HuH-7.5 (cell line): ENCODE measurements around the gene CD40.

Experiments
- DNase-seq: peaks from one replicate; pipeline ENCODE4 v3.0.0; 2011; ENCODE audit warnings: low spot score

Gene CD40

DNA sequence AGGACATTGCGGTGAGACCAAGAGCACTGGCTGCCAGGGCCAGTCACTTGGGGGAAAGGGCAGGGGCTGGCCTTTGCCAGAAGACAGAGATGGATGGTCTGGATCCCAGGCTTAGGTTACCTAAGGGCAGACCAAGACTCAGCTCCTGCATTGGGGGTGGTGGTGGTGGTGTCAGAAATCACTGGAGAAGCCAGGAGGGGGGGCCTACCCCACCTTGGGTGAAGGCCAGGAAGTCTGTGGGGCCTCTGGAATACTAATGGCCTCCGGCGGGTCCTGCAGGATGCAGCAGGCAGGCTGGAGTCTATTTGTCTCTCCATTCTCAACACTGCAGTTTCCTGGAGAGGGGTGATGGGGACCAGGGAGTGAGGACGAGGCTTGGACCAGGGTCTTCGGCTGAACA lies 32.8 kb downstream of the CD40 start:
- DNase-seq = no peak

DNA sequence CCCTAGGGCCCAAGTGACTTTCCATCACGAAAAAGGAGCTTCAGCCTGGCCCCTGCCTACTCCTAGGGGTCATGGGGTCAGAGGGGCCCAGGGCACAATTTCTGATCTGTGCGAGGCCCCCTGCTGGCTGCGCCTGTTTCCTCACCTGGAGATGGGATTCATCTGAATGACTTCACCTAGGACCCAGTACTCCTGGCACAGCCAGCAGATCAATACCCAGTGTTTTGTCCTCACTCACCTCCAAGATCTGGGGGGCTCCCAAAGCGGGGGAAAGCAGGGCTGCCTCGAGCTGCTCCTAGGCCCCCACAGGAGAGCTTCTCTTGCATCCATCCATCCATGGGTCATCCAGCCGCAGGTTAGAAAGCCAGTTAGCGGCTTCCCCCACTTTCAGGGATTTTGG lies 33.8 kb downstream of the CD40 start:
- peak; percentile 71 for DNase-seq

DNA sequence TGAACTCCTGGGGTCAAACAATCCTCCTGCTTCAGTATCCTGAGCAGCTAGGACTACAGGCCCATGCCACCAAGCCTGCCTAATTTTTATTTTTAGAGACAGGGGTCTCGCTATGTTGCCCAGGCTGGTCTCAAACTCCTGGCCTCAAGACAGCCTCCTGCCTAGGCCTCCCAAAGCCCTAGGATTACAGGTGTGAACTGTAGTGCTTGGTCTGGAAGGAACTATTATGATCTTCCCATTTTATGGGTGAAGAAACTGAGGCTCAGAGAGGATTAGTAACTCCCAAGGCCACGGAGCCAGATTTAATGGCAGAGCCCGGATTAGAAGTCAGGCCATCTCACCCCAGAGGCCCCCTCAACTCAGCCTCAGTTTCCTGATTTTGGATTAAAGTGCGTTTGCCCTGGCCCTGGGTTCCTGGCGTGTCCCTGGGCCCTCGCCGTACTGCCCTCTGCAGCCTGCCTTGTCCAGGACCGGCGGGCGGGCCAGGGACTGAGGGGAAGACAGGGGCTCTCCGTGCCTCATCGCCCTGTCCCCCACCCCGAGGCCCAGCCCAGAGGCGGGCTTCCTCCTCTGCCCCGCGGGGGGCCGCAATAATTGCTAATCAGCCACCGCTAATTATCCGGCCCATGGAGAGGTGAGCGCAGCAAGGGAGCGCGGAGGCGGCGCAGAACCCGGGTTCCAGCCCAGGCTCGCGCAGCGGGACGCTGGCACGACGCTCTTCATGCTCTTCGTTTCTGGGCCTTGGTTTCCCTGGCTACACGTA lies 34.9 kb downstream of the CD40 start:
- DNase-seq = no peak

DNA sequence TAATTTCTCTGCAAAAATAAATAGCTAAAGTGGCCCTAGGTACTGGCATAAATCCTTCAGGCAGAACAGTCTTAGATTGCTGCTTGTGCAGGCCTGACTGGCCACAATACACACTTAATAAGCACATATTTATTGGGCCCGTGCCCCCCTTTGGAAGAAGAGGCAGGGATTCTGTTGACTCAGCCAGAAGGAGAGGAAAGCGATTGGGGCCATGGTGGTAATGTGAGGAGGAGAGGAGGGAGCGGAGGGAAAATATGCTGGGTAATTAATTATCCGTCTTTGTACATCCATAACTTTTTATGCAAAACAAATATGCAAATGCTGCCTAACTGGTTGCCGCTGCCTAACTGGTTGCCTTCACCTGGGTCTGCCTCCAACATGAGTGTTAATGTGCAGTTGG lies 36.2 kb downstream of the CD40 start:
- DNase-seq = no peak

DNA sequence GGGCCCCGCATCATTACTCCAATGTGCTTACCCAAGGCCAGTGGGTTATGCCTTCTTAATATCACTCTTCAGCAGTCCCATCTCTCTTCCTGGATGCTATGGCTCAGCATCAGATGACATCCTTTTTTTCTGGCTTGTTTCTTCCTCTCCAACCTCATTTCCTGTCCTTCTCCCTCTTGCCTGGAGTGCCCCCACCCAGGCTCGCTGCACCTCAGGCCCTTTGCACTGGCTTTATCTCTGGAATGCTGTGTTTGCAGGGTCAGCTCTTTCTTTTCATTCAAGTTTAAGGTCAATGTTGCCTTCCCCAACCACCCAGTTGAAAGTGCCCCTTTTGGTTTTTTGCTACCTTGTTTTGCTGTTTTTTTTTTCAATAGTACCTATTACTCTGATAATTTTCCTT lies 36.7 kb downstream of the CD40 start:
- DNase-seq = no peak

DNA sequence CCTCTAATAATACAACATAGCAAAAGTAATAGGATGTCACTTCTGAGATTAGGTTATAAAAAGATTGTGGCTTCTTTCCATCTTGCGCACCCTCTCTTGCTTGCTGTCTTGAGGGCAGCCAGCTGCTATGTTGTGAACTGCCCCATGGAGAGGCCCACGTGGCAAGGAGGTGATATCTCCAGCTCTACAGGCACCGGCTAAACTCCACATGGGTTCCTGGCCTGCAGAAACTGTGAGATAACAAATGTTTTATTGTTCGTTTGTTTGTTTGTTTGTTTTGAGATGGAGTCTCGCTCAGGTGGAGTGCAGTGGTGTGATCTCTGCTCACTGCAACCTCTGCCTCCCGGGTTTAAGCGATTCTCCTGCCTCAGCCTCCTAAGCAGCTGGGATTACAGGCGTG lies 38.0 kb downstream of the CD40 start:
- DNase-seq = no peak

DNA sequence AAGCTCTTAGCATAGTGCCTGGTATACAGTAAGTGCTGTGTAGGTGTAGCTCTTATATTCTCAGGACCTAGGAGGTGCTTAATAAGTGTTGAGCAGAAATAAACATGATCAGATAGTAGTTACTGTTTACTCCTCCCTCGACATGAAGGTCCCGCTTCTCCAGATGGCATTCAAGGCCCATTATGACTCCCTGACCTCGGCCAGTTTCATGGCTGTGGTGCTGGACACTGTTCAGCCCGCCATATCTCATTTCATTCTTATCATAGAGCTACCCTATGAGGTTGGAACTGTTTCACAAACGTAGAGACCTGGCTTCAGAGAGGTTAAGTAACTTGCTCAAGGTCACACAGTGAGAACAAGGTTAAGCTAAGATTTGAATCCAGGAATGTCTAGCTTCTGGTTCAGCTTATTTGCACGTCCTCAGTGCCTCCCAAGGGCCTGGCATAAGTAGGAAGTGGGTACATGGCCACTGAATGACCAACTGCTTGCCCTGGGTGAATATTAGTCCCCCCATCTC lies 39.0 kb downstream of the CD40 start:
- DNase-seq = no peak

DNA sequence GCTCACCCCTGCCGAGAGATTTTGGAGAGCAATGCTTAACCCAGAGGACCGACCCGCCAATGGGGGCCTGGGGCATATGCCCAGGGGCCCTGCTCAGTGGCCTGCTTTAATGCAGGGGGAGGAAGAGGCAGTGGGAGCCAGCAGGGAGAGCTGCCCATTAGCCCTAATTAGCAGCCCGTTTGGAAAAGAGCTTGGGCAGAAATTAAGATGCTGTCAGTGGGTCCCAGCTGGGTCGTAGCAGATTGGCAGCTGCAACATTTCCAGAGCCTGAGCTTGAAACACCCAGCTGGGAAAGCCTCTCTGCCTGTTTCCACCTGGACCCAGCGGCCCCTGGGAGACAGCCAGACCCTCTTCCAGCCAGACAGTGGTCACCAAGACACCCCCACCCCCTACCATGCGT lies 39.5 kb downstream of the CD40 start:
- DNase-seq = no peak

DNA sequence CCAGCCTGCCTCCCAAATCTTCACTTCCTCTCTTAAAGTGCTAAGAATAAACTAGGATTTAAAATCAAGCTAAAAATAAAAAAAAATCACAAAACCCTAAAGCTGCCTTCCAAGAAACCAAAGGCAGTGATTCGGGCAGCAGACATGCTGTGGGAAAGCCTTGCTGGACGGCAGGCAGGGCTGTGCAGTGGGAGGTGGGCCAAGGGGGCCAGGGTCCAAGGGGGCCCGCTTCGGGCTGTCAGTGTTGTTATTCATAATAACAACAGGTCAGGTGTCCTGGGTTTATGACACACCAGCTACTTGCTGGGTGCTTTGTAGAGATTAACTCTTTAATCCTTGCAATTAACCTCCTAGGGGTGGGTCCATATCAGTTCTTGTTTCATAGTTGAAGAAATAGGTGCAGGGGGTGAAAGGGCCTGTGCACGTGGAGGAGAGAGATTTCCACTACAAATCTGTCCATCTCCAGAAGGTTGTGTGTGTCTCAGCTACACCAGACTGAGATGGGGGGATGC lies 40.4 kb downstream of the CD40 start:
- no peak for DNase-seq

DNA sequence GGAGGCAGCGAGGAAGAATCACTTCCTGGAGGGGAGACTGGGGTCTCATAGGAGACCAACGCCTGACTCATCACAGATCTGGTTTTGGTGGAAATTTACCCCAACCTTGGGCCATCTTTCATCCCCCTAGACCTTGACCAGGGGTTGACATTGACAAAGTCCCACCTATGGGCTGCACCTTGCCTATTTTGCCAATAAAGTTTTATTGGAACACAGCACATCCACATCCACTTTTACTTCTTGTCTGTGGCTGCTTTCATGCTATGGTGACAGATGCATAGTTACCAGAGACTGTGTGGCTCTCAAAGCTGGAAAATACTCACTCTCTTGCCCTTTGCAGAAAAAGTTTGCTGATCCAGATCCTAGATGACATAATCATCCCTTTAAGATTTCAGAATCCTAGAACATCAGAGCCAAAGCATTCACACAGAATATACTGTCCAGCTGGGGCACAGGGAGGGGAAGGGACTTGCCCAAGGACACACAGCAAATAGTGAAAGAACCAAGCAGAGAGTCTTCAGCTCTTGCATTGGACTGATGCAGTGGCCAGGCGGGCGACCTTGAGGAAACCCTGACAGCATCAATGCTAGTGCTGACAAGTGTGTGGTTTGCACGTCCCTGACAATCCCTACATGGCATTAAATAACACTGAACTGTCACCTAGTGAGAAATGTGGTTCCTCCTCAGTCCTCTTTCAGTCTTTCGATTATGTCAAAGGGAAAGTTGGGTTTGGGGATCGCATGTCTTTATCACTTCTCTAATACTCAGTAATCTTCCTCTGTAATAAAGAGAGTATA lies 41.2 kb downstream of the CD40 start:
- DNase-seq = no peak

DNA sequence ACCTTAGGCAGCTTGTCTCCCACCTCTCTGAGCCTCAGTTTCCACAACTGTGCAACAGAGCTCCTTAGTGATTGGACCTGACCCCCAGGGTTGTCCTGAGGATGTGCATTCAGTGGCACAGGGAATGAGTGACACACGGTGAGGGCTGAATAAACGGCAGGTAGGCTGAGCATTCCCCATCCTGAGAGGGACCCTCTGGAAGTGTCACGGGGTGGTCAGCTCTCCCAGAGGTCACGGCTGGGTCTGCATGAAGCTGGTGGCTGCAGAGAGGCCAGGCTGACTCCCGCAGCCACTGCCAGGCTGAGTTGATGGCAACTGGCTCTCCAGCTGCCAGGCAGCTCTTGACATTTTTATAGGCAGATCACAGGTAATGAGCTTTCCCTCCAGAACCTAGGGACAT lies 42.5 kb downstream of the CD40 start:
- no peak for DNase-seq

DNA sequence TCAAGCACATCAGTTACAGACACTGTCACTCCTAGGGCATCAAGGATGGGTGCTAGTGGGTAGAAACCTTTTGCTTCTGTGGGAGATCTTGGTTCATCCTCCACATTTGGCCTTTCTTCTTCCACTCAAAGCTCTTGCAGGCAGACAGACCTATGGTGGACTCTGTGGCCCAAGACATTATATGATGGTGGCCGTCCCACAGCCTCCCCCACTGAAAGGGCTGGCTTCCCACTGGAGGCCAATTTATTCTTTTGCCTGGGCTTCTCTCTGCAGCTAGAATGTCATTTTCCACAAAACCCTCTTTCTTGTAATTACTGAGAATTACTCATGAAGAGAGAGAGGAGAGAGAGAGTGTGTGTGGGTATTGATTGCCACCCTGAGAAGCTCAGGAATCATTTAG lies 43.8 kb downstream of the CD40 start:
- DNase-seq = no peak

DNA sequence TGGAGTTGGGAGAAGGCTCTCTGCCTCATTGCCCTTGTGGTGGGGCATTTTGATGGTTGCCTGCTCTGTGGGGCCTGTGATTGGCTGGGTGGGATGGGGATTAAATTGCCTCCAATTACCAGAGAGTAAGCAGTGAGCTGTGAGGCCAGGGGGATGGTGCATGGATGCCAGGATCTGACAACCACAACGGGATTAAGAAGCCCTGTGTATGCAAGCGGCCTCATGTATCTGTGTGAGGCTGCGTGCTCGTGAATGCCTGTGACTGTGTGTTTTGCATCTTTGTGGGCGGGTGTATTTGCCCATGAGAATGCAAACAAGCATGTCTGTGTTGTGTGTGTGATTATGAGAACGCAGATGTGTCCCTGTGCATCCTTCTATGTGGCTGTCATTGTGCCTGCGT lies 46.1 kb downstream of the CD40 start:
- no peak for DNase-seq

DNA sequence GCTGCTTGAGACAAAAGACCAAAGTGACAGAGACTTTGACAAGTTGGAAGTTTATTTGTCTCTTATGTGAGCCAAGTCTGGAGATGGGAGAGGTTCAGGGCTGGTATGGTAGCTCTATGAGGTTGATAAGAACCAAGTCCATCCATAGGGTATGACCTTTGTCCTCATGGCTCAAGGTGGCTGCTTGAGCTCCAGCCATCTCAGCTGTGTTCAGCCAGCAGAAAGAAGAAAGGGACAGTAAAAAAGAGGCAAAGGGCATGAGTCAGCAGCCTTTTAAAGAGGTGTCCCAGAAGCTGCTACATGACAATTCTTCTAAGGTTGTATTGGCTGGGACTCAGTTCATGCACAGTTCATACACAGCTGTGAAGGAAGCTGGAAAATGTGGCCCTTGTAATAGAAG lies 49.0 kb downstream of the CD40 start:
- no peak for DNase-seq

DNA sequence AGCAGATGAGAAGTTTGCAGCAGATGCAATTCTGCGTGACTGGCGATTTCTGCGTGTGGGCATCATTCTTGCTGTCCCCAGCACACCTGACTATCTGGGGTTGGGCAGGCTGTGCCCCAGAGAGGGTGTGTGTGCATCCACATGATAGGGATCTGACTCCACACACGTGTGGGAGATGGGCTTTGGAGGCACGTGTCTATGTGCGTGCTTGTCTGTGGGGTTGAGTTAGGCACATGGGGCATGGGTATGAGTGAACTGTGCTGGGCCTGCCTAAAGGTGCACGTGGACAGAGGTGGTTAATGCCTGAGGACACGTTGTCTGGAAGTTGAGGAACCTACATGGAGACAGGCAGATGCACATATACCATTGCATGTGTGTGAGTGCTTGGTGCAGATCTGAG lies 50.3 kb downstream of the CD40 start:
- DNase-seq = no peak

DNA sequence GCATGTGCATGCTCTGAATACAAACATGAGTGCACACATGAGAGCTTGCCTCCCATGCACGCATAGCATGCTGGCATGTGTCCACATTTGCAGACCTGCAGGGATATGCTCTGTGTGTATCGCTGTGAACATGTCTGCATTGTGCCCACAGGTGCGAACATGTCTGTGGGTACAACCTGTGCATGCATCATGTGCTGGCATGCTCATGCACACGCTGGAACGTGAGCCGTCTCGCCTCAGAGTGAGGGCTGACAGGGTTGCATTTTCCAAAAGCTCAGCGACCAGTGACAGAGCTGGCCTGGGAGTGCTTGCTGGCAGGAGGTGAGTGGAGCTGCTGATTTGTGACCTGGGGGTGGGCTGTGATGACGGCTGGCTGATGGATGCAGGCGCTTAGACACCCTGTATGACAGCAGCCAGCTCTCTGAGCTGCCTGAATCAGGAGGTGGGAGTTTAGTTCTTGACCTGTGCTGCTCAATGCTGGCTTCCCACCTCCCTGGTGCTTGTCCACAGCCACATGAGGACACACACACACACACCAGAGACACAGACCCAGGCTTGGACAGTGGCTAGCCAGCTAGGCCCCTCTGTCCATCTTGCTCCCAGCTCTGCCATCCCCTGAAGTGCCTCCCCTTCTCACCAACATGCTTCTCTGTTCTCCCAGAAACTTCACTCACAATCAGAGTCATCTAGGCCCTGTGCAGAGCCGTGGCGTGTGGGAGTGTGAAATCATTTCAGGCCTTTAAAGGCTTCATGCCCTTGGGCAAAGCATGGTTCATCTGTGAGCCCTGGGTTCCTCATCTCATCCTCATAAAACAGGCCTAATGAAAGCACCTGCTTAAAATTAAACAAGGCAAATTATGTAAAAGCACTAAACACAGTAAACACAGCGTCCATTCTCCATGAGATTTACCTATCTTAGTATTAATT lies 51.4 kb downstream of the CD40 start:
- DNase-seq = no peak

DNA sequence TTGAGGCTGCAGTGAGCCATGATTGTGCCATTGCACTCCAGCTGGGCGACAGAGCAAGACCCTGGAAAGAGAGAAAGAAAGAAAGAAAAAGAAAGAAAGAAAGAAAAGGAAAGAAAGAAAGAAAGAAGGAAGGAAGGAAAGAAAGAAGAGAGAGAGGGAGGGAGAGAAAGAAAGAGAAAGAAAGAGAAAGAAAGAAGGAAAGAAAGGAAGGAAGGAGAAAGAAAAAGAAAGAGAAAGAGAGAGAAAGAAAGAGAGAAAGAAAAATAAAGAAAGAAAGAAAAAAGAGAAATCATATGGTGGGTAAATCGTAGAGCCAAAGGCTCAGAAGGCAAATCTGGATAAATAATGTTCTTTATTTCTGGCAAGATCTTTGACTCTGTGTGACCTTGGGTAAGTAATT lies 53.4 kb downstream of the CD40 start:
- no peak for DNase-seq

DNA sequence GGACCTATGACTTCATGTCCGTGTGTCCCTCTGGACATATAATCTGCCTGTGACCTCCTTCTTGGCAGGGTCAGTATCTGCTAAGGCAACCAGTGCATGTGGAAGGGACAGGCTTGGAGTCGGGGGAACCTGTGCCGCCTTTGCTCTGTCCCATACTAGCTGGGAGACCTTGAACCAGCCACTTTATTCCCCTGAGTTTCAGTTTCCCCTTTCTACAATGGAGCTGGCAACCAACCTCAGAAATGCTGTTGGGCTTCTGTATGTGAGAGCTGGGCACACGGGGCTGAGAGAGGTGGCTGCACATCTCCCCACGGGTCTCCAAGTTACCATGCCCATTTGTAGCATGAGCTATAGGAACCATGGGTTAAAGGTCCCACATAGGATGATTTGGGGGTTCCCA lies 53.8 kb downstream of the CD40 start:
- no peak for DNase-seq

DNA sequence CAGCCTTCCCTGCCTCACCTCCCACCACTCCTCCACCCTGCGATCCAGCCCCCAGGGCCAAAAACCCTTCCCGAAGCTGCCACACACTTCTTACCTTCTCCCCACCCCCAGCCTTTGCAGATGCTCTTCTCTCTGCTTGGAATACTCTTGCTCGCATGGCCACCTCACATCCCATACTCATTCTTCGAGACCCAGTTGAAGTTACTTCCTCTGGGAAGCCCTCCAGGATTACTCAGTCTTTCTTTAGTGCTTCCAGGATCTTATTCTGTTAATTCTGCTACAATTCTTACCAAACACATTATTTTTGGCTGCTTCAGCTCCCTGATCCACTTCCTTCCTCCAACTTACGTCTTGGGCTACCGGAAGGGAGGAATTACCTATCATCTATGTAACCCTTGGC lies 54.3 kb downstream of the CD40 start:
- no peak for DNase-seq

DNA sequence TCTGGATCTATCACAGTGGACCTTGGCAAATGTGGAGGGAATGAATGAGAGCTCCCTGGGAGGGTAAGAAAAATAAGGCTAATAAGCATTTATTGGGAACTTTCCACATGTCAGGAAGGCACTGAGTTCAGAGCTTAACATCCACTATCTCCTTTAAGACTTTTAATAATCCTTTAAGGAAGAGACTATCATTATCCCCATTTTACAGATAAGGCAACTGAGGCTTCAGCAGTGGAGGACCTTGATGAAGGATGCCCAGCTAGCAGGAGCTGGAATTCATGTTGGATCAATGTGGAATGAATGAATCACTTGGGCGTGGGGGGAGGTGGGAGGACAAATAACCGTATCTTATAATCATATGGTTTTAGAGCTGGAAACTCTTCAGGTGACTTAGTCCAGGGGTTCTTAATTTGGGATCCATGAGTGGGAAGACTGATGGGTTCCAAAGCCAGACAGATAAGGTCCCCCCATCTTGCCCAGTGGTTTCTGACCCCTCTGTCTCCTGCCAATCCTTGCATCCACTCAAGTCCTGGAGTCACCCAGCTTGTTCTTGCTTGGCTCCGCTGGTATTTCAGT lies 54.9 kb downstream of the CD40 start:
- no peak for DNase-seq

DNA sequence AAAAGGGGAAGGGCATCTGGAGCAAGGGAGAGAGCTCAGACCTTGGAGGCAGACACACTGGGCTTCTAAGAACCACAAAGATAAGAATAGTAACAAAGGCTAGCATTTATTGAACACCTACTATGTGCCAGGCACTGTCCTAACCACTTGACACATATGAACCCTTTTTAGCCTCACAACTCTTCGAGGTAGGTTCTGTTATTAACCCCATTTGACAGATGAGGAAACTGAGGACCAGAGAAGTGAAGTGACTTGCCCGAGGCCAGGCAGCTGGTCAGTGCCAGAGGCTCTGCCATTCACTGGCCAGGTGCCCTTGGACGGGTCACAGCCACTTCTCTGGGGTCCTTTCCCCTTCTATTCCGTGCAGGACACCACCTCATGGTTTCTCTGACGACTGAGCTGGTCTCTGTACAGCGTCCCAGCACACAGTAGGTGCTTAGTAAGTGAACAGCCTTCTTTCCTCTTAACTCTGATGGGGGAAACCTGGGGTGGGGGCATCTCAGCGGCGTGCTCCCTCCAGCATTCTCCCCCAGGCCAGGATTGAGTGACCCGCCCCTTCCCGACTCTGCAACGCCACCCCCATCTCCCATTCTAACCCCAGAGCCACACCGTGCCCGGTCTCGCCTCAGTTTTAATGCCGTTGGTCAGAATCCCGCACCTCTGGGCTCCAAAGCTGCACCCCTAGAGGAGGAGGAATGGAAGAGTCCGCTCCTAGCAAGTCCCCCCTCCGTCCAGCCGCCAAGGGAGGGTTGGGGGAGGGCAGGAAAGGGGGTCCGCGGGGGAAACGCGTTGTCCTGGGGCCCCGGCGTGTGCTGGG lies 55.7 kb downstream of the CD40 start:
- DNase-seq = no peak
